SK-N-SH (cell line): ENCODE measurements around the gene TMEM120B. TPM values are rescaled to one million over a fixed set of nuclear protein-coding genes. Genes with fewer than 3 reads are reported as not detected.

Experiments
- CTCF ChIA-PET: fragments of 300-600, 350-600 bp; formaldehyde crosslinking; extraction: SDS; loops from one replicate; lab custom pipeline; 2021; lab: Yijun Ruan, JAX
- POLR2A ChIA-PET: fragments of 350-600 bp; sonication (Branson Sonifier 250); formaldehyde crosslinking; extraction: SDS; loops from one replicate; lab custom pipeline; 2020; ENCODE audit warnings: antibody characterized with exemption, inconsistent platforms; lab: Yijun Ruan, JAX
- DNase-seq: peaks from one replicate; pipeline ENCODE4 v3.0.0; 2012
- H2AFZ ChIP-seq: fragments of 200-600 bp; sonication (generic); 2 replicates; pipeline ENCODE4 v1.8.1; 2016; ENCODE audit warnings: antibody characterized with exemption, mild to moderate bottlenecking, low read depth
- H3F3A ChIP-seq: fragments of 200-600 bp; sonication (generic); replicated peaks from 2 replicates; pipeline ENCODE3; 2016; ENCODE audit warnings: antibody characterized with exemption, mild to moderate bottlenecking; ENCODE audit not compliant: insufficient read depth
- H3K27ac ChIP-seq, 2 experiments: fragments of 200-500 bp in 1 of 2; fragments of 200-600 bp in 1 of 2; sonication (Bioruptor generic) in 1 of 2; sonication (generic), shearing (Covaris generic) in 1 of 2; 2 replicates each; pipeline versions ENCODE4 v1.5.1 to v1.6.1; 2014 to 2016; ENCODE audit warnings: low read depth in 2 of 2, inconsistent platforms in 1 of 2, low read length in 1 of 2, mild to moderate bottlenecking in 1 of 2, mixed read lengths in 1 of 2
- H3K27me3 ChIP-seq: fragments of 200-600 bp; sonication (generic), shearing (Covaris generic); 2 replicates; pipeline ENCODE4 v1.6.1; 2016; ENCODE audit warnings: mixed run types; ENCODE audit not compliant: insufficient read depth
- H3K36me3 ChIP-seq, 2 experiments: fragments of 200-500 bp in 1 of 2; fragments of 200-600 bp in 1 of 2; sonication (Bioruptor generic) in 1 of 2; sonication (generic) in 1 of 2; replicated peaks in 1 of 2; 2 replicates each; pipeline versions ENCODE3 to v1.5.1; 2014 to 2016; ENCODE audit warnings: low read length in 1 of 2, mild to moderate bottlenecking in 1 of 2; ENCODE audit not compliant: insufficient read depth in 2 of 2, control insufficient read depth in 1 of 2
- H3K4me1 ChIP-seq, 2 experiments: fragments of 200-500 bp in 1 of 2; fragments of 200-600 bp in 1 of 2; sonication (Bioruptor generic) in 1 of 2; sonication (generic), shearing (Covaris generic) in 1 of 2; 2 replicates each; pipeline versions ENCODE4 v1.5.1 to v1.6.1; 2014 to 2016; ENCODE audit warnings: low read depth in 1 of 2, low read length in 1 of 2, mixed run types in 1 of 2; ENCODE audit not compliant: insufficient read depth in 2 of 2, control insufficient read depth in 1 of 2
- H3K4me2 ChIP-seq: fragments of 200-600 bp; sonication (generic), shearing (Covaris generic); 2 replicates; pipeline ENCODE4 v1.6.1; 2017; ENCODE audit warnings: mixed run types
- H3K4me3 ChIP-seq, 2 experiments: fragments of 200-500 bp in 1 of 2; fragments of 200-600 bp in 1 of 2; sonication (Bioruptor generic) in 1 of 2; sonication (generic), shearing (Covaris generic) in 1 of 2; 2 replicates each; pipeline versions ENCODE4 v1.5.1 to v1.8.1; 2014 to 2016; ENCODE audit warnings: low read depth in 2 of 2, inconsistent platforms in 1 of 2, low read length in 1 of 2, mild to moderate bottlenecking in 1 of 2, mixed read lengths in 1 of 2, moderate library complexity in 1 of 2
- H3K79me2 ChIP-seq: fragments of 200-600 bp; sonication (generic); 2 replicates; pipeline ENCODE4 v1.8.1; 2017; ENCODE audit warnings: mild to moderate bottlenecking; ENCODE audit not compliant: insufficient read depth
- H3K9ac ChIP-seq: fragments of 200-600 bp; sonication (generic); 2 replicates; pipeline ENCODE4 v1.6.1; 2017; ENCODE audit warnings: mixed run types
- H3K9me2 ChIP-seq: fragments of 200-600 bp; sonication (generic); 2 replicates; pipeline ENCODE4 v1.6.1; 2017; ENCODE audit warnings: mixed run types
- H3K9me3 ChIP-seq: fragments of 200-600 bp; sonication (generic); 2 replicates; pipeline ENCODE4 v1.6.1; 2017; ENCODE audit warnings: mixed run types, mild to moderate bottlenecking, moderate library complexity
- H4K20me1 ChIP-seq: fragments of 200-600 bp; sonication (generic); 2 replicates; pipeline ENCODE4 v1.6.1; 2017; ENCODE audit warnings: mild to moderate bottlenecking, mixed run types; ENCODE audit not compliant: insufficient read depth
- CHD2 ChIP-seq: fragments of 150-350 bp; IDR thresholded peaks from 2 replicates; pipeline ENCODE4 v1.6.1; 2018; ENCODE audit warnings: low read length; ENCODE audit not compliant: partially characterized antibody
- CTCF ChIP-seq: fragments of 200-600 bp; sonication (generic); IDR thresholded peaks from 2 replicates; pipeline ENCODE4 v1.6.1; 2017; ENCODE audit warnings: antibody characterized with exemption, mild to moderate bottlenecking, moderate library complexity
- EP300 ChIP-seq, 2 experiments: IDR thresholded peaks; 2 replicates each; pipeline versions ENCODE4 v1.4.0 to v1.6.1; 2012; ENCODE audit warnings: borderline replicate concordance in 1 of 2, low read depth in 1 of 2, low read length in 1 of 2
- EZH2phosphoT487 ChIP-seq: fragments of 200-600 bp; sonication (generic); IDR thresholded peaks from 2 replicates; pipeline ENCODE4 v1.6.1; 2017; ENCODE audit warnings: low read depth, mixed run types, mild to moderate bottlenecking, antibody characterized with exemption, moderate library complexity, borderline replicate concordance
- GABPA ChIP-seq: IDR thresholded peaks from 2 replicates; pipeline ENCODE4 v1.4.0; 2012; ENCODE audit warnings: low read depth, mild to moderate bottlenecking
- GATA2 ChIP-seq: sonication (generic); formaldehyde crosslinking; IDR thresholded peaks from 2 replicates; pipeline ENCODE4 v1.5.0; 2020; ENCODE audit warnings: mild to moderate bottlenecking, missing genetic modification reagents
- NFIC ChIP-seq: IDR thresholded peaks from 2 replicates; pipeline ENCODE4 v1.4.0; 2012; ENCODE audit warnings: borderline replicate concordance
- SMC3 ChIP-seq: IDR thresholded peaks from 2 replicates; pipeline ENCODE4 v1.6.1; 2012; ENCODE audit warnings: low read depth, low read length, improper control_type of control experiment
- USF1 ChIP-seq: IDR thresholded peaks from 2 replicates; pipeline ENCODE4 v1.4.0; 2012; ENCODE audit warnings: low read depth, borderline replicate concordance
- WGBS: methylation state at CpG from one replicate; pipeline ENCODE4 v1.1.6; 2017; ENCODE audit warnings: low lambda C conversion rate; 5-methylcytosine and 5-hydroxymethylcytosine counted together
- polyA plus RNA-seq, 3 experiments: library from polyadenylated mRNA; depleted of rRNA; stranded (reverse); fragments of >200 nt; gene quantifications; 2 replicates each; pipeline ENCODE4 v1.2.3, GENCODE V29; 2012
- TF ChIP-seq, protein P1 (sequence below): IDR thresholded peaks from 2 replicates; pipeline ENCODE4 v1.4.0; 2012; ENCODE audit warnings: low read depth
- TF ChIP-seq, protein P2 (sequence below): IDR thresholded peaks from 2 replicates; pipeline ENCODE4 v1.4.0; 2012; ENCODE audit warnings: low read depth, borderline replicate concordance
- TF ChIP-seq, protein P3 (sequence below): fragments of 150-350 bp; IDR thresholded peaks from 2 replicates; pipeline ENCODE4 v1.6.1; 2017; ENCODE audit warnings: antibody characterized with exemption, low read length, low read depth, borderline replicate concordance

Gene TMEM120B
- polyA plus RNA-seq, 1 of the 3 experiments (the other 2 are of a cell fraction) = 15.4 TPM

- TF ChIP-seq CTCF (no peak), GATA2 (CRISPR knock-in tag) (no peak), EP300 (IDR thresholded peaks at IDR 0.05; ENCODE audit: borderline replicate concordance in 1 of 2, low read depth in 1 of 2, low read length in 1 of 2) (no peak), GABPA (no peak)
- TF ChIP-seq, protein P1, sequence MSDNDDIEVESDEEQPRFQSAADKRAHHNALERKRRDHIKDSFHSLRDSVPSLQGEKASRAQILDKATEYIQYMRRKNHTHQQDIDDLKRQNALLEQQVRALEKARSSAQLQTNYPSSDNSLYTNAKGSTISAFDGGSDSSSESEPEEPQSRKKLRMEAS = no peak
Measured at GRCh38 chr12:121711361-121712189, 977 bp upstream of the TMEM120B start (continued).

GRCh38 chr12:121712190-121712460 is 427 bp upstream of the TMEM120B start:
- Histone ChIP-seq H3K36me3 (no peaks in the 10 kb centered on the region), H3K4me3 (peak overlapping the region; percentile 76 to 97)
- POLR2A ChIA-PET = interaction anchor here (1.3 to 2.1 kb wide), 3 partner anchors 56 to 176 kb away, joined by 3 to 15 read pairs (median 9); partner anchors contain the start of gene PSMD9

DNA sequence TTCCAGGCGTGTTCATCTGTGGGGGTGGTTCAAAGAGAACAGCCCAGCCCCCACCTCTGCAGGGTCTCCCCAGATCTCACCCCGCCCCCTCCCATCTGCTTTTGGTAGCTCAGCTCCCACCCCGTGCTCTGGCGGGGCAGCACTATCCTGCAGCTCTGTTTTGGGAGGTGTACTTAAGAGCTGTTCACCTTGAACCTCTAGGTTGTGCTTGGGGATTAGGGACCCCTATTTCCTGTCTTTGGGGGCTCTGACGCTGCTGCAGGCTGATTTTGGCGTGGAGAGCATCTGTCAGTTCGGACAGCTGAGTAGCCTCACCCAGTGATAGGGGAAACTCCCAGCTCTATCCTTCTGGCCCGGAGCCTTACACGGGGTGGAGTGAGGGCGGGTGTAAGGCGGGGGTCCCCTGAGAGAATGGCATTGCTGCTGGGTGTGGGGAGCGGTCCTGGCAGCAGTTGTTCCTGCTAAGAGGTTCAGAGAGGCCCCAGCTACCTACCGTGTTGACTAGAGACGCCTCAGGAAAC is 765 bp downstream of the TMEM120B start:
- H3K9ac ChIP-seq = peak overlapping the region; percentile 76
- H3K36me3 ChIP-seq = no peaks in the 10 kb centered on the region
- peak overlapping the region; percentile 96 for H3K4me2 ChIP-seq
- no peaks in the 10 kb centered on the region for H3K9me2 ChIP-seq
- no peak for DNase-seq
- 24% methylated on average over 13 of the region's 14 CpGs for WGBS
- H3F3A ChIP-seq = peaks cover 5% of the 10 kb centered on the region
- POLR2A ChIA-PET = interaction anchor here (1.3 to 2.1 kb wide), 4 partner anchors 54 to 175 kb away, joined by 3 to 15 read pairs (median 7); partner anchors contain the start of genes PSMD9 and RHOF
- H4K20me1 ChIP-seq = no peaks in the 10 kb centered on the region
- peak overlapping the region; percentile 76 to 97 for H3K4me3 ChIP-seq
- no peaks in the 10 kb centered on the region for H3K27me3 ChIP-seq
- H2AFZ ChIP-seq = peak overlapping the region; percentile 62; the same call in 1 of the 2 replicates
- H3K79me2 ChIP-seq = peaks cover 43% of the 10 kb centered on the region
- H3K9me3 ChIP-seq = no peaks in the 10 kb centered on the region
- no peak overlapping the region for H3K27ac ChIP-seq
- peaks cover 6 to 8% of the 10 kb centered on the region in 2 experiments; a peak in 2 of 4 replicates for H3K4me1 ChIP-seq
- CTCF ChIA-PET = interaction anchor here (0.6 to 4.9 kb wide), 15 partner anchors 15 to 98 kb away, joined by 3 to 46 read pairs (median 3); partner anchors contain the start of gene RHOF
- TF ChIP-seq, protein P2, sequence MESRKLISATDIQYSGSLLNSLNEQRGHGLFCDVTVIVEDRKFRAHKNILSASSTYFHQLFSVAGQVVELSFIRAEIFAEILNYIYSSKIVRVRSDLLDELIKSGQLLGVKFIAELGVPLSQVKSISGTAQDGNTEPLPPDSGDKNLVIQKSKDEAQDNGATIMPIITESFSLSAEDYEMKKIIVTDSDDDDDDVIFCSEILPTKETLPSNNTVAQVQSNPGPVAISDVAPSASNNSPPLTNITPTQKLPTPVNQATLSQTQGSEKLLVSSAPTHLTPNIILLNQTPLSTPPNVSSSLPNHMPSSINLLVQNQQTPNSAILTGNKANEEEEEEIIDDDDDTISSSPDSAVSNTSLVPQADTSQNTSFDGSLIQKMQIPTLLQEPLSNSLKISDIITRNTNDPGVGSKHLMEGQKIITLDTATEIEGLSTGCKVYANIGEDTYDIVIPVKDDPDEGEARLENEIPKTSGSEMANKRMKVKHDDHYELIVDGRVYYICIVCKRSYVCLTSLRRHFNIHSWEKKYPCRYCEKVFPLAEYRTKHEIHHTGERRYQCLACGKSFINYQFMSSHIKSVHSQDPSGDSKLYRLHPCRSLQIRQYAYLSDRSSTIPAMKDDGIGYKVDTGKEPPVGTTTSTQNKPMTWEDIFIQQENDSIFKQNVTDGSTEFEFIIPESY = no peak
- TF ChIP-seq EZH2phosphoT487 (no peak), USF1 (no peak), CTCF (no peak), CHD2 (no peak)
- TF ChIP-seq, protein P1 = no peak

More at GRCh38 chr12:121712190-121712460, 427 bp upstream of the TMEM120B start:
- H3K4me1 ChIP-seq = peaks cover 6 to 8% of the 10 kb centered on the region in 2 experiments; a peak in 2 of 4 replicates
- peak overlapping the region; percentile 99 for H3K4me2 ChIP-seq
- TF ChIP-seq SMC3 (0 out of 2 replicates have a peak, but pooled peaks have one; percentile 1), NFIC (no peak)
- TF ChIP-seq, protein P3, sequence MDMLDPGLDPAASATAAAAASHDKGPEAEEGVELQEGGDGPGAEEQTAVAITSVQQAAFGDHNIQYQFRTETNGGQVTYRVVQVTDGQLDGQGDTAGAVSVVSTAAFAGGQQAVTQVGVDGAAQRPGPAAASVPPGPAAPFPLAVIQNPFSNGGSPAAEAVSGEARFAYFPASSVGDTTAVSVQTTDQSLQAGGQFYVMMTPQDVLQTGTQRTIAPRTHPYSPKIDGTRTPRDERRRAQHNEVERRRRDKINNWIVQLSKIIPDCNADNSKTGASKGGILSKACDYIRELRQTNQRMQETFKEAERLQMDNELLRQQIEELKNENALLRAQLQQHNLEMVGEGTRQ = no peak
- peaks cover 31% of the 10 kb centered on the region for H3K79me2 ChIP-seq
- 3% methylated on average over 7 of the region's 16 CpGs for WGBS
- H3K9me3 ChIP-seq = no peaks in the 10 kb centered on the region
- peaks cover 5% of the 10 kb centered on the region for H3F3A ChIP-seq
- H3K27me3 ChIP-seq = no peaks in the 10 kb centered on the region
- H4K20me1 ChIP-seq = no peaks in the 10 kb centered on the region
- CTCF ChIA-PET = interaction anchor here (0.8 to 4.9 kb wide), 12 partner anchors 29 to 160 kb away, joined by 3 to 46 read pairs (median 3); partner anchors contain the start of gene RHOF
- peak overlapping the region; percentile 89 for H2AFZ ChIP-seq
- H3K9ac ChIP-seq = peak overlapping the region; percentile 76
- H3K27ac ChIP-seq = peak overlapping the region; percentile 64 to 72; a peak in 3 of 4 replicates
- H3K9me2 ChIP-seq = no peaks in the 10 kb centered on the region
- DNase-seq = no peak
